ENCODE results near the gene ANP32B.

GRCh38 chr9:97990259-97990658, 7.1 kb downstream of the ANP32B start:
- no peak for TF ChIP-seq GATA2 (IDR thresholded peaks at IDR 0.05; ENCODE audit: low read depth, low read length)
- TF ChIP-seq GATA3 (IDR thresholded peaks at IDR 0.05; ENCODE audit: low read depth, low read length): no peak
